Gastroesophageal sphincter (tissue), 3 donors: ENCODE results near the gene RPL10A.

Experiments
- EP300 ChIP-seq: sonication (generic); formaldehyde crosslinking; IDR thresholded peaks from one replicate; pipeline ENCODE4 v1.6.1; 2017; ENCODE audit warnings: antibody characterized with exemption, mild to moderate bottlenecking
- POLR2A ChIP-seq, 2 donors: fragments of 450-650 bp; IDR thresholded peaks; one replicate each; pipeline ENCODE4 v1.6.1; 2017; ENCODE audit warnings: antibody characterized with exemption in 2 of 2, mild to moderate bottlenecking in 2 of 2, moderate library complexity in 1 of 2
- POLR2AphosphoS5 ChIP-seq: sonication (generic); formaldehyde crosslinking; IDR thresholded peaks from one replicate; pipeline ENCODE4 v1.6.1; 2017; ENCODE audit warnings: antibody characterized with exemption
- TF ChIP-seq, protein P1 (sequence below), 4 experiments: fragments of 200-600 bp in 2 of 4; fragments of 450-650 bp in 2 of 4; sonication (generic) in 1 of 4; IDR thresholded peaks; one replicate each; pipeline ENCODE4 v1.5.1; 2017 to 2019; ENCODE audit warnings: antibody characterized with exemption in 4 of 4, mild to moderate bottlenecking in 2 of 4, moderate library complexity in 2 of 4

DNA sequence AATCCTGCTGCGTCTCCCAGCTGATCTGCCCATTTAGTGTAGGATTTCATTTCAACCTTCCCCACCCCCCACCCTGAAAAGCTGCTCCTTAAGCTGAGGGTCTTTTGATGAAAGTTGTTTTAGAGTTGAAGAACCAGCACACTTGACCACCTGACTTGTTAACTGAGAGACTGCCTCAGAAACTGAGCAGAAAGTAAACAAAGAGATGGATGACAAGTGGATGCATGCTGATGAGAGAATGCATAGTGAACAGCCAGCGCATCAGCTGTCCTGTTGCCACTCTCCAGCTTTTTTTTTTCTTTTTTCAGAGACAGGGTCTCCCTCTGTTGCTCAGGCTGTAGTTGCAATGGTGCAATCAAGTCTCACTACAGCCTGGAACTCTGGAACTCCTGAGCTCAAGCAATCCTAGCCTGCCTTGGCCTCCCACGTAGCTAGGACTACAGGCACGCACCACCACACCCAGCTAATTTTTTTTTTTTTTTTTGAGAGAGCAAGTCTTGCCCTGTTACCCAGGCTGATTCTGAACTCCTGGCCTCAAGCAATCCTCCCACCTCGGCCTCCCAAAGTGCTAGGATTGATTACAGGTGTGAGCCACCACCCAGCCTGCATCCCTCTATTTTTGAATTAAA is 9.5 kb downstream of the RPL10A start:
- TF ChIP-seq POLR2A (IDR thresholded peaks at IDR 0.05) (no peak), EP300 (no peak), POLR2AphosphoS5 (no peak)
- TF ChIP-seq, protein P1, sequence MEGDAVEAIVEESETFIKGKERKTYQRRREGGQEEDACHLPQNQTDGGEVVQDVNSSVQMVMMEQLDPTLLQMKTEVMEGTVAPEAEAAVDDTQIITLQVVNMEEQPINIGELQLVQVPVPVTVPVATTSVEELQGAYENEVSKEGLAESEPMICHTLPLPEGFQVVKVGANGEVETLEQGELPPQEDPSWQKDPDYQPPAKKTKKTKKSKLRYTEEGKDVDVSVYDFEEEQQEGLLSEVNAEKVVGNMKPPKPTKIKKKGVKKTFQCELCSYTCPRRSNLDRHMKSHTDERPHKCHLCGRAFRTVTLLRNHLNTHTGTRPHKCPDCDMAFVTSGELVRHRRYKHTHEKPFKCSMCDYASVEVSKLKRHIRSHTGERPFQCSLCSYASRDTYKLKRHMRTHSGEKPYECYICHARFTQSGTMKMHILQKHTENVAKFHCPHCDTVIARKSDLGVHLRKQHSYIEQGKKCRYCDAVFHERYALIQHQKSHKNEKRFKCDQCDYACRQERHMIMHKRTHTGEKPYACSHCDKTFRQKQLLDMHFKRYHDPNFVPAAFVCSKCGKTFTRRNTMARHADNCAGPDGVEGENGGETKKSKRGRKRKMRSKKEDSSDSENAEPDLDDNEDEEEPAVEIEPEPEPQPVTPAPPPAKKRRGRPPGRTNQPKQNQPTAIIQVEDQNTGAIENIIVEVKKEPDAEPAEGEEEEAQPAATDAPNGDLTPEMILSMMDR (IDR thresholded peaks at IDR 0.05): no peak
